K562 (cell line): ENCODE results near the gene COL4A5. TPM values are rescaled to one million over a fixed set of nuclear protein-coding genes. Genes with fewer than 3 reads are reported as not detected.

Source experiments
- ETV1 ChIP-seq: fragments of 450-650 bp; conservative IDR thresholded peaks from 2 replicates; pipeline ENCODE4 v1.6.1; 2016; ENCODE audit warnings: missing genetic modification characterization, control low read depth, low read depth, missing compliant biosample characterization
- FOXK2 ChIP-seq, 2 experiments: fragments of 450-650 bp; IDR thresholded peaks in 1 of 2; conservative IDR thresholded peaks in 1 of 2; 2 replicates each; pipeline ENCODE4 v1.6.1; 2016; ENCODE audit warnings: low read depth in 2 of 2, mild to moderate bottlenecking in 1 of 2
- MBD2 ChIP-seq: sonication (generic); IDR thresholded peaks from 2 replicates; pipeline ENCODE4 v1.6.1; 2016; ENCODE audit warnings: low read depth, borderline replicate concordance
- TEAD4 ChIP-seq, 2 experiments: sonication (generic) in 1 of 2; formaldehyde crosslinking in 1 of 2; IDR thresholded peaks; 2 replicates each; pipeline versions ENCODE4 v1.6.1 to v1.8.0; 2012 to 2022; ENCODE audit warnings: borderline replicate concordance in 1 of 2, inconsistent platforms in 1 of 2, low read length in 1 of 2, mild to moderate bottlenecking in 1 of 2, missing genetic modification reagents in 1 of 2
- TOE1 ChIP-seq, 2 experiments: fragments of 450-650 bp in 1 of 2; sonication (generic) in 1 of 2; formaldehyde crosslinking in 1 of 2; IDR thresholded peaks; 2 replicates each; pipeline versions ENCODE4 v1.7.1 to v1.8.0; 2016 to 2022; ENCODE audit warnings: borderline replicate concordance in 2 of 2, mild to moderate bottlenecking in 2 of 2, antibody characterized with exemption in 1 of 2, inconsistent platforms in 1 of 2, low read depth in 1 of 2, missing genetic modification reagents in 1 of 2, moderate library complexity in 1 of 2
- ZFP30 ChIP-seq: fragments of 250-450 bp; sonication (Bioruptor Pico); IDR thresholded peaks from 2 replicates; pipeline ENCODE4 v1.8.0; 2022; ENCODE audit warnings: moderate library complexity, mild to moderate bottlenecking, inconsistent platforms, borderline replicate concordance
- ZNF24 ChIP-seq: fragments of 450-650 bp; IDR thresholded peaks from 2 replicates; pipeline ENCODE4 v1.6.1; 2016
- ZNF324 ChIP-seq: fragments of 250-450 bp; sonication (Bioruptor Pico); IDR thresholded peaks from 2 replicates; pipeline ENCODE4 v1.4.0; 2020; ENCODE audit warnings: mild to moderate bottlenecking
- ZNF384 ChIP-seq: IDR thresholded peaks from 2 replicates; pipeline ENCODE4 v1.6.1; 2012; ENCODE audit warnings: low read depth, low read length, improper control_type of control experiment
- ZNF695 ChIP-seq: fragments of 450-650 bp; formaldehyde crosslinking; IDR thresholded peaks from 2 replicates; pipeline ENCODE4 v1.4.0; 2020; ENCODE audit warnings: mild to moderate bottlenecking, moderate library complexity
- polyA plus RNA-seq, 8 experiments: library from polyadenylated mRNA; depleted of rRNA in 4 of 8; stranded (reverse) in 5 of 8; unstranded in 3 of 8; fragments of >200 nt; fragmentation: Nextera tagmentation in 2 of 8; fragmentation: Illumina TruSeq in 1 of 8; extraction: Ambion mirVana in 2 of 8; extraction: Trizol in 1 of 8; gene quantifications; 2 replicates each; pipeline versions ENCODE4 v1.2.1 to v1.2.3, GENCODE V29; 2011 to 2014; ENCODE audit warnings: inconsistent platforms in 1 of 8, missing spikeins in 1 of 8
- total RNA-seq, 7 experiments: library from RNA; depleted of rRNA in 6 of 7; stranded (reverse); fragments of >200 nt in 6 of 7; fragmentation: Illumina TruSeq in 2 of 7; extraction: Trizol in 2 of 7; gene quantifications; 2 replicates each; pipeline versions ENCODE4 v1.2.1 to v1.2.3, GENCODE V29; 2011 to 2021; ENCODE audit warnings: low replicate concordance in 1 of 7
- TF ChIP-seq, protein P1 (sequence below): conservative IDR thresholded peaks from 2 replicates; pipeline ENCODE4 v1.6.1; 2011; ENCODE audit warnings: low read depth, mild to moderate bottlenecking, low read length; ENCODE audit not compliant: control insufficient read depth

Gene COL4A5
- total and polyA plus RNA-seq, 9 of the 15 experiments (the other 6 are each of a cell fraction or from before 2014, with no cell fraction given) = 0.66 to 2.5 (median 1.8) TPM

DNA sequence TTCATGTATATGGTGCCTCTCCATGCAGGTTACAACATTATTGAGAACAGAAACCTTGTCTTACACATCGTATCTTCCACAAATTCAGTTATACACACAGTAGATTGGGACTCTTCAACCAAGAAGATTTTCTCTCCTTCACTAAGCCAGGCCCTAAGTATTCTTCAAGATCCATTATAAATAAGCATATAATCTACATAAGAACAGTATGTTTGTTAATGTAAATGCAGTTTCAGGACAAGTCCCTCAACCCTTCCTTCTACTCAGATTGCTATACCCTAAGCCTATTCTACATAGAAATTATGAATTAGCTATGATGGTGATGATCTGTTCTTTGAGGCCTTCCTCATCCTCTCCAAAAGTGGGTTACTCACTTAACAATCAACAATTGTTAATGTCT lies 42.7 kb upstream of the COL4A5 start (continued):
- TF ChIP-seq TEAD4 (IDR thresholded peaks at IDR 0.05; ENCODE audit: low read length) (no peak), TEAD4 (CRISPR knock-in tag; IDR thresholded peaks at IDR 0.05; ENCODE audit: borderline replicate concordance) (no peak), ZNF695 (no peak), ZFP30 (no peak), MBD2 (no peak), TOE1 (IDR thresholded peaks at IDR 0.05; ENCODE audit: borderline replicate concordance) (no peak), TOE1 (CRISPR knock-in tag; IDR thresholded peaks at IDR 0.05; ENCODE audit: borderline replicate concordance, low read depth) (no peak), FOXK2 (conservative IDR thresholded peaks at IDR 0.05 in 1 of 2, IDR thresholded peaks at IDR 0.05 in 1 of 2; ENCODE audit: low read depth in 2 of 2) (no peak), ZNF384 (no peak), ZNF324 (CRISPR knock-in tag) (no peak), ETV1 (tag) (no peak), ZNF24 (no peak)
- TF ChIP-seq, protein P1, sequence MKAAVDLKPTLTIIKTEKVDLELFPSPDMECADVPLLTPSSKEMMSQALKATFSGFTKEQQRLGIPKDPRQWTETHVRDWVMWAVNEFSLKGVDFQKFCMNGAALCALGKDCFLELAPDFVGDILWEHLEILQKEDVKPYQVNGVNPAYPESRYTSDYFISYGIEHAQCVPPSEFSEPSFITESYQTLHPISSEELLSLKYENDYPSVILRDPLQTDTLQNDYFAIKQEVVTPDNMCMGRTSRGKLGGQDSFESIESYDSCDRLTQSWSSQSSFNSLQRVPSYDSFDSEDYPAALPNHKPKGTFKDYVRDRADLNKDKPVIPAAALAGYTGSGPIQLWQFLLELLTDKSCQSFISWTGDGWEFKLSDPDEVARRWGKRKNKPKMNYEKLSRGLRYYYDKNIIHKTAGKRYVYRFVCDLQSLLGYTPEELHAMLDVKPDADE = no peak
